Ectodermal cell (in vitro differentiated cells): ENCODE results near the gene CCDC69.
"Not testable (repeated sequence)": the region's sequence is repeated elsewhere in the genome, so short reads cannot be mapped to it uniquely, and the experiment has no call there.

Experiments
- H3K27ac ChIP-seq: 2 replicates; pipeline ENCODE4 v1.7.0; 2013; ENCODE audit warnings: mild to moderate bottlenecking, low read depth, low read length; ENCODE audit not compliant: insufficient read depth, poor library complexity, severe bottlenecking
- H3K27me3 ChIP-seq: 2 replicates; pipeline ENCODE4 v1.7.0; 2013; ENCODE audit warnings: mild to moderate bottlenecking, low read length; ENCODE audit not compliant: insufficient read depth, control insufficient read depth, poor library complexity, severe bottlenecking
- H3K36me3 ChIP-seq: one replicate; pipeline ENCODE4 v1.7.0; 2013; ENCODE audit warnings: low read length; ENCODE audit not compliant: control insufficient read depth, insufficient read depth
- H3K4me1 ChIP-seq: one replicate; pipeline ENCODE4 v1.7.0; 2013; ENCODE audit warnings: low read length; ENCODE audit not compliant: control insufficient read depth, insufficient read depth
- H3K4me3 ChIP-seq: 2 replicates; pipeline ENCODE4 v1.7.0; 2013; ENCODE audit warnings: low read depth, low read length, control low read depth; ENCODE audit not compliant: insufficient read depth
- H3K9me3 ChIP-seq: 2 replicates; pipeline ENCODE4 v1.7.0; 2013; ENCODE audit warnings: mild to moderate bottlenecking, low read length, moderate library complexity; ENCODE audit not compliant: control insufficient read depth
- WGBS, 2 experiments: methylation state at CpG; one replicate each; pipeline ENCODE4 v1.1.7; 2013; ENCODE audit warnings: missing lambda C conversion rate in 2 of 2; 5-methylcytosine and 5-hydroxymethylcytosine counted together

CCDC69 gene

DNA sequence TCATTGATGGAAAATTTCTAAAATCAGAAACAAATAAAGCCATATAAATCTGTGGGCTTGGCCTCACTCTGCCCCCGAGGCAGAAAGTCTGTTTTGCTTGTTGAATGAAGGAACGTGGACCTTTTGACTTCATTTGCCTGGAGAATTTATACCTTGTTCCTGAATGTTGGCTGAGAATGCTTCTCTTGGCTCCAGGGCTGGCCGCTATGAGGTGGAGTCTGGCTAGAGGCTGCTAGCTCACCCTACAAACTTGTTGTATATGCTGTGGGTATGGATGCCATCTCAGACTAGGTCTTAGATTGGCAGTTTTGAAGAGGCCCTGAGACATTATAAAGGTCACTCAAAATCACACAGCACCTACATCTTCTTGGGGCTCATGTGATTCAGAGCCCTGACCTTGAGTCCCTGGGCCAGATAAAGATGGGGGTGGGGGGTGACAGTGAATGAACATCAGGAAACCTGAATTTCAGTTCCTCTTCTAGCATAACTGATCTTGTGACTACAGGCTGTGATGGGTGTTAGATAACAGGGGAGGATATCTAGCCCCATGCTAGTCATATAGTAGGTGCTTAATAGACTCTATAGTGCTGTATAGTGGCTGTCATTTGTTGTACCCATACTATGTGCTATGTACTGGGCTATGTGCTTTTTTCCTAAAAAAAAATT is 31.9 kb upstream of the CCDC69 start:
- Histone ChIP-seq H3K36me3 (no peaks in the 10 kb centered on the region), H3K4me3 (no peak overlapping the region), H3K27ac (no peak overlapping the region), H3K4me1 (peaks cover 3% of the 10 kb centered on the region), H3K27me3 (peaks cover 5% of the 10 kb centered on the region), H3K9me3 (no peaks in the 10 kb centered on the region)
- WGBS, 2 experiments, result 96 to 97% methylated on average over 3 of the region's 3 CpGs

DNA sequence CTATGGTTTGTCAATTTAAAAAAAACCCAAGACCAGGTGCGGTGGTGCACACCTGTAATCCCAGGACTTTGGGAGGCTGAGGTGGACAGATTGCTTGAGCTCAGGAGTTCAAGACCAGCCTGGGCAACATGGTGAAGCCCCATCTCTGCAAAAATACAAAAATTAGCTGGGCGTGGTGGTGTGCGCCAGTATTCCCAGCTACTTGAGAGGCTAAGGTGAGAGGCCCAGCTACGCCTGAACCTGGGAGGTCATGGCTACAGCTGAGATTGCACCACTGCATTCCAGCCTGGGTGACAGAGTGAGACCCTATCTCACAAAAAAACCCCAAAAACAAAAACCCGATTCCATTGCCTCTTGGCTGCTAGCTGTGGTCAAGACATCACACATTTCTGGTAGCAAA is 31.1 kb upstream of the CCDC69 start:
- H3K4me1 ChIP-seq, H3K36me3 ChIP-seq, H3K27ac ChIP-seq, H3K9me3 ChIP-seq, H3K27me3 ChIP-seq, H3K4me3 ChIP-seq: not testable (repeated sequence)
- 91 to 95% methylated on average over 5 of the region's 5 CpGs for WGBS, 2 experiments

DNA sequence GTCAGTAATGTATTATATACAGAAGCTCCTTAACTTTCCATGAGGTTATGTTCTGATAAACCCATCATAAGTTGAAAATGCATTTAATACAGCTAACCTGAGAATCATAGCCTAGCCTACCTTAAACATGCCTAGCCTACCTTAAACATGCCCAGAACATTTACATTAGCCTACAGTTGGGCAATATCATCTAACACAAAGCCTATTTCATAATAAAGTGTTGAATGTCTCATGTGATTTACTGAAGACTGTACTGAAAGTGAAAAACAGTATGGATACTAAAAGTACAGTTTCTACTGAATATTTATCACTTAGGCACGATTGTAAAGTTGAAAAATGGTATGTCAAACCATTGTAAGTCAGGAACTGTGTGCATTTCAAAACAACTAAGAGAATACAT is 30.7 kb upstream of the CCDC69 start:
- Histone ChIP-seq H3K9me3 (no peaks in the 10 kb centered on the region), H3K27me3 (peaks cover 5% of the 10 kb centered on the region), H3K4me1 (peaks cover 3% of the 10 kb centered on the region), H3K36me3 (no peaks in the 10 kb centered on the region), H3K4me3 (no peak overlapping the region), H3K27ac (no peak overlapping the region)
- 100% methylated on average over 1 of the region's 1 CpG for WGBS, 2 experiments

DNA sequence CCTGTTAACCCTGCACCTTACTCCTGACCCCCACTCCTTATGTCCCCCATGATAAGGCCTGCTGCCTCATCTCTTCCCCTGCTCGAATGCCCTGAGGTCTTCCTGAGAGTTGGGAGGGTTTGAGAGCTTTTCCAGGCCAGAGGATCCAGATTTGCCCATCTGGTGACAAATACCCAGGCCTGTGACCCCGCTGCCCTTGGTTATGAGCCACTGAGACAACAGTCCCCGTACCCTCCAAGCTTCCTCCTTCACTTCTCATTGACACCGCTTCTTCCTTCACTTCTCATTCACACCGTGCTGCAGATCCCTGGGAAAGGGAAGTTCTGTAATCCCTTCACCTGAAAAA is 29.7 kb upstream of the CCDC69 start:
- H3K4me1 ChIP-seq, result peaks cover 3% of the 10 kb centered on the region
- no peaks in the 10 kb centered on the region for H3K9me3 ChIP-seq
- H3K27me3 ChIP-seq, result peaks cover 5% of the 10 kb centered on the region
- H3K4me3 ChIP-seq, result peak overlapping the region; percentile 67
- 40% methylated on average over 5 of the region's 5 CpGs for WGBS, 2 experiments
- no peaks in the 10 kb centered on the region for H3K36me3 ChIP-seq
- no peak overlapping the region for H3K27ac ChIP-seq

DNA sequence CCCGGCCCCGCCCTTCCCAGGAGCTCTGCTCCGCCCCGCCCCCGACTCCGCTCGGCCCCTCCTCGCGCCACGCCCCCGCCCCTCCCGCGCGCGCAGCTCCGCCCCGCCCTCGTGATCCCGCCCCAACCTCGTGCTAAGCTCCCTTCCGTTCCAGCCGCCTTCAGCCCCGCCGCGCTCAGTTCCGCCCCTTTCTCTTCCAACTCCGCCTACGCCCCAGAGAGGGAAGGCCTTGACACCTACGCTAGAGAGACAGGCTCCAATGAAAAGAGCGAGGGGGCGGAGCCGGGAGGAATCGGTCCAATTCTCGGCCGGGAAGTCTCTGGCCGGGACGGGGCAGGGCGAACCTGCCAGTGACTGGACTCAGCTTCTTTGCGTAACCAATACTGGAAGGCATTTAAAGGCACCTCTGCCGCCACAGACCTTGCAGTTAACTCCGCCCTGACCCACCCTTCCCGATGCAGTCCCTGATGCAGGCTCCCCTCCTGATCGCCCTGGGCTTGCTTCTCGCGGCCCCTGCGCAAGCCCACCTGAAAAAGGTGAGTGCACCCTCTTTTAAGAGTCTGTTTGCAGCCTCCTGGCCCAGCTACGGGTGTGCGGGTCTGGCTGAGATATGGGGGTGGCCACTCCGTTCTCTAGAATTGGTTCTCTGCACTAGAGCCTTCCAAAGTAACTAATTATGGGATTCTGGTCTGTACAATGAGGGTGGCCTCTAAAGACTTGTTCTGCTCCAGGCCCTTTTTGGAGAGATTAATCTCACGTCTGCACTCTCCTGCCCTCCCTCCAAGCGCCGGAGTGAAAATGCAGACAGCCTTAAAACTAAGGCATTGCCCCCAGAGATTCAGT is 29.1 kb upstream of the CCDC69 start, which contains the start of gene GM2A:
TSS of gene GM2A (plus strand) at position 424 of the 843 bp plus-strand sequence. CDS start at position 456, 32 bp downstream.
- peaks cover 3% of the 10 kb centered on the region for H3K4me1 ChIP-seq
- H3K27me3 ChIP-seq, result peaks cover 5% of the 10 kb centered on the region
- H3K27ac ChIP-seq, result no peak within 1 kb of the TSS
- H3K4me3 ChIP-seq, result peak within 1 kb of the TSS; percentile 67
- no peaks in the 10 kb centered on the region for H3K36me3 ChIP-seq
- WGBS, 2 experiments, result 1% methylated on average over 52 of the region's 52 CpGs
- H3K9me3 ChIP-seq, result no peaks in the 10 kb centered on the region

DNA sequence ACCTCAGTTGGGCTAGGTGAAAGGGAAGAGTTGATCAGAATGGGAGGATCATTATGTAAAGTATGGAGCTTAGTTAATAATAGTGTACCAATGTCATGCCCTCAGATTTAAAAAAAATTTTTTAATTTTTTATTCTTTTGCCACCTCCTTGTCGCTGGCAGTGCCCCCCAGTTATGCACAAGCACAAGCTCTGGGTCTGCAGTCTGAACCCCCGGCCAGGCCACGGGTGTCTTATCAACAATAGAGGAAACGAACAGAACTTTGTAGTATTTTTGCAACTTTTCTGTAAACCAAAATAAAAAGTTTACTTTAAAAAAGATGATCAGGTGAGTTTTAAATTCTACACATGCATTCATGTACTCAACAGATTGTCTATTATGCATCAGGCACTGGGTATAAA is 27.7 kb upstream of the CCDC69 start:
- no peak overlapping the region for H3K27ac ChIP-seq
- peaks cover 3% of the 10 kb centered on the region for H3K4me1 ChIP-seq
- no peaks in the 10 kb centered on the region for H3K9me3 ChIP-seq
- WGBS, 2 experiments, result 87 to 94% methylated on average over 3 to 4 of the region's 4 CpGs
- no peak overlapping the region for H3K4me3 ChIP-seq
- peaks cover 5% of the 10 kb centered on the region for H3K27me3 ChIP-seq
- no peaks in the 10 kb centered on the region for H3K36me3 ChIP-seq

DNA sequence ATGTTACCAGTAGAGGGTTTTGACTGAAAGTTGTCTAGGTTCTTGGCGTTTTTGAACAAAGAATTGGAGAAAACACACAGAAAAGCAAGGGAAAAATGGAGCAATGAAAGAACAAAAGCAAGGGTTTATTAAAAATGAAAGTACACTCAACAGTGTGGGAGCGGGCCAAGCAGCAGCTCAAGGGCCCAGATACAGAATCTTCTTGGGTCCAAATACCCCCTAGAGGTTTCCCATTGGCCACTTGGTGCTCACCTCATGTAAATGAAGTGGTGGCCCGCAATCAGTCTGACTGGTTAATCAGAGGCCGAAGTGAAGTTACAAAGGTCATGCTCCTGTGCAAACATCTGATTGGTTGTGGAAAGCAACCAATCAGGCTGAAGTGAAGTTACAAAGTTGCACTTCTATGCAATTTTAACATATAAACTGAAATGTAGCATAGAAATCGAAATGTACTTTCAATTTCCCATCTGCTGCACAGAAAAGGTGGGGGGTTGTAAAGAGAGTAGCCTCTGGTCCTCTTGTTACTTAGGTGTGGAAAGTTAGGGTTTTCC is 27.2 kb upstream of the CCDC69 start:
- no peaks in the 10 kb centered on the region for H3K36me3 ChIP-seq
- H3K4me3 ChIP-seq, result no peak overlapping the region
- H3K9me3 ChIP-seq, result no peaks in the 10 kb centered on the region
- peaks cover 5% of the 10 kb centered on the region for H3K27me3 ChIP-seq
- H3K4me1 ChIP-seq, result peaks cover 3% of the 10 kb centered on the region
- no peak overlapping the region for H3K27ac ChIP-seq
- WGBS, 2 experiments, result 88 to 95% methylated on average over 5 of the region's 5 CpGs

DNA sequence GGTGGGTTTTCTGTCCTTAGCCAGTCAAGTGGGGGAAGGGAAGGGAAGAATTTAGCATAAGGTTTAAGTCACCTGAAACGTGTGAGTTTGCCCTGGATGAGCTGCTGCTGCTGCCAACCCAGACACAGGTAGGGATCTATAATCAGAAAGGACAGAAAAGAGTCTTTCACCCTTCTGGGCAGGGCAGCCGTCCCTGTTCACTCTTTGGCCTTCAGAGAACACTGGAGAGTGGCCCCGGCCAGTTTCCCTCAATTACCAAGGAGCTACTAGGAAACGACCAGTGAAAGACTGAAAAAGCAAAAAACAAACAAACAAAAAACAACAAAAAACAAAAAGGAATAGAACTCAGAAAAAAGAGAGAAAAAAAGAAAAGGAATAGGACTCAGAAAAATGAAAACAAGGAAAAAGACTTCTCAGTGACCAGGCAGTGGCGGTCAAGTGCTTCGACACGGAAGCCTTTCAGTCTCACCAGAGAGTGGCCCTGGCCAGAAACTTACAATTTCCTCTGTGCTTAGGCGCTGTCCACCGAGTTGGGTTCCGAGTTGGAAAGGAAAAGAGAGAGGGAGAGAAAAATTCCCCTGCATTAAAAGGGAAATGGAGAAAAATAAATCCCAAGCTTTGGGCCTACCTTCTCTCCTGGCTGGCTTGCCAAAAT is 26.6 kb upstream of the CCDC69 start:
- Histone ChIP-seq H3K27ac (no peak overlapping the region), H3K4me1 (peaks cover 3% of the 10 kb centered on the region), H3K4me3 (no peak overlapping the region), H3K36me3 (no peaks in the 10 kb centered on the region), H3K27me3 (peaks cover 5% of the 10 kb centered on the region), H3K9me3 (no peaks in the 10 kb centered on the region)
- 79 to 87% methylated on average over 10 of the region's 10 CpGs for WGBS, 2 experiments

DNA sequence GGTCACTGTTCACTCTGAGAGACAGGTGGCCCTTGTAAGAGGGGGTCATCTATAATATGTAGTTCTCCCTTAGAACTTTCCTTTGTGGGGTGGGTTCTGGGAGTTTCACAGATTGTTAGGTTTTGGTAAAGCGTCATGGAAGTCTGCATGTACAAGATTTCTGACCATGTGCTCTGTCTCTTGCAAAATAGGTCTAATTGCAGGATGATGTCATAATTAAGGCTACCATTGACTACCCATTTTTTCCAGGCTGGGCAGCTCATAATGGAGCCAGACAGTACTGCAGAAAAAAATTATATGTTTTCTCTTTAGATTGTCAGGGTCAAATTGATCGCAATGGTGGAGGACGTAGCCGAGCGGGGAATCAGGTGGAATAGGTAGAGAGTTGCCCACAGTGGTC is 25.4 kb upstream of the CCDC69 start:
- Histone ChIP-seq H3K4me1 (peaks cover 3% of the 10 kb centered on the region), H3K4me3 (no peak overlapping the region), H3K27ac (no peak overlapping the region), H3K27me3 (peaks cover 5% of the 10 kb centered on the region), H3K36me3 (no peaks in the 10 kb centered on the region), H3K9me3 (no peaks in the 10 kb centered on the region)
- 76 to 78% methylated on average over 5 of the region's 5 CpGs for WGBS, 2 experiments

DNA sequence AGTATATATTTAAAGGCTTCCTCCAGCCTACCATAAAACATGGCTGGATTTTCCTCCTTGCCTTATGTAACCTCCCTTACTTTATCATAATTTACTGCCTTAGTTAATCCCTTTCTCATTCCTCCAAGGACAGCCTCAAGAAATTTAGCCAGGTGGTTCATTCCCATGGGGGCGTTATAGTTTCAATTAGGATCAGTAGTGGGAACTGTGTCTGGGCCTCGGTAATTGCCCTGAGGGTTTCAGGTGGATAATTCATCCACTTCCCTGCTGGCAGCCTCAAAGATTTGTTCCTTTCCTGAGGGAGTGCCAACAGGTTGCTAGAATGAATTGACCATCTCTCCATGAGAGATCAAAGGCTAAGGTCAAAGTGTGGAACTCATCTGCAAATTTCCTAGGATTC is 24.8 kb upstream of the CCDC69 start:
- Histone ChIP-seq H3K4me1 (peaks cover 2% of the 10 kb centered on the region), H3K36me3 (no peaks in the 10 kb centered on the region), H3K27me3 (peaks cover 5% of the 10 kb centered on the region), H3K9me3 (no peaks in the 10 kb centered on the region), H3K4me3 (no peak overlapping the region), H3K27ac (no peak overlapping the region)
- WGBS, 2 experiments, result 82 to 90% methylated on average over 2 of the region's 2 CpGs
